Adipocyte (in vitro differentiated cells): ENCODE results near the gene TKT.
A peak's percentile ranks its signal among the peaks of the same experiment; 100 is the strongest.

Source experiments
- DNase-seq: peaks from one replicate; pipeline ENCODE4 v3.0.0-alpha.2; 2015; ENCODE audit warnings: low read depth
- H3K27me3 ChIP-seq: replicated peaks from 2 replicates; pipeline ENCODE4 v1.7.0; 2013; ENCODE audit warnings: mild to moderate bottlenecking, low read length, moderate library complexity; ENCODE audit not compliant: control insufficient read depth, insufficient read depth
- H3K36me3 ChIP-seq: 2 replicates; pipeline ENCODE4 v1.7.0; 2013; ENCODE audit warnings: low read length, mild to moderate bottlenecking, moderate library complexity; ENCODE audit not compliant: control insufficient read depth, insufficient read depth, severe bottlenecking
- H3K4me1 ChIP-seq: 2 replicates; pipeline ENCODE4 v1.7.0; 2013; ENCODE audit warnings: mild to moderate bottlenecking, low read length, moderate library complexity; ENCODE audit not compliant: control insufficient read depth, insufficient read depth
- H3K4me3 ChIP-seq: 2 replicates; pipeline ENCODE4 v1.7.0; 2013; ENCODE audit warnings: mild to moderate bottlenecking, low read length, moderate library complexity
- H3K9ac ChIP-seq: 2 replicates; pipeline ENCODE4 v1.7.0; 2013; ENCODE audit warnings: mild to moderate bottlenecking, low read length, moderate library complexity
- H3K9me3 ChIP-seq: 2 replicates; pipeline ENCODE4 v1.7.0; 2013; ENCODE audit warnings: mild to moderate bottlenecking, low read length, moderate library complexity; ENCODE audit not compliant: control insufficient read depth

The TKT gene

GRCh38 chr3:53192608-53193007, 63.2 kb downstream of the TKT start:
- H3K36me3 ChIP-seq = peaks cover 41% of the 10 kb centered on the region

GRCh38 chr3:53191836-53192480, 63.9 kb downstream of the TKT start:
- Histone ChIP-seq H3K36me3 (peaks cover 48% of the 10 kb centered on the region), H3K27me3 (no peaks in the 10 kb centered on the region), H3K4me3 (no peak overlapping the region), H3K9ac (no peak overlapping the region), H3K9me3 (no peaks in the 10 kb centered on the region), H3K4me1 (peaks cover 19% of the 10 kb centered on the region)
- no peak for DNase-seq

More at GRCh38 chr3:53192608-53193007, 63.2 kb downstream of the TKT start:
- Histone ChIP-seq H3K27me3 (no peaks in the 10 kb centered on the region), H3K4me3 (no peak overlapping the region), H3K9ac (peak overlapping the region; percentile 12), H3K9me3 (no peaks in the 10 kb centered on the region), H3K4me1 (peaks cover 19% of the 10 kb centered on the region)
- no peak for DNase-seq

- DNase-seq = no peak
- Histone ChIP-seq H3K9ac (no peak overlapping the region), H3K4me3 (no peak overlapping the region), H3K4me1 (peaks cover 17% of the 10 kb centered on the region), H3K27me3 (no peaks in the 10 kb centered on the region), H3K9me3 (no peaks in the 10 kb centered on the region), H3K36me3 (peaks cover 59% of the 10 kb centered on the region)
These were observed 65.2 kb downstream of the TKT start for GRCh38 chr3:53190659-53191058.

- H3K9ac ChIP-seq = no peak overlapping the region
- no peaks in the 10 kb centered on the region for H3K27me3 ChIP-seq
- H3K36me3 ChIP-seq = peaks cover 70% of the 10 kb centered on the region
- peaks cover 11% of the 10 kb centered on the region for H3K4me1 ChIP-seq
- no peak overlapping the region for H3K4me3 ChIP-seq
- DNase-seq = no peak
- H3K9me3 ChIP-seq = no peaks in the 10 kb centered on the region
These were observed 66.5 kb downstream of the TKT start for GRCh38 chr3:53189276-53189675.

GRCh38 chr3:53188720-53189119, 67.1 kb downstream of the TKT start:
- Histone ChIP-seq H3K36me3 (peaks cover 71% of the 10 kb centered on the region), H3K9me3 (no peaks in the 10 kb centered on the region), H3K4me3 (no peak overlapping the region), H3K4me1 (peaks cover 6% of the 10 kb centered on the region), H3K9ac (no peak overlapping the region), H3K27me3 (no peaks in the 10 kb centered on the region)
- DNase-seq = no peak

- no peak overlapping the region for H3K4me3 ChIP-seq
- H3K27me3 ChIP-seq = no peaks in the 10 kb centered on the region
- H3K4me1 ChIP-seq = peaks cover 2% of the 10 kb centered on the region
- DNase-seq = no peak
- no peak overlapping the region for H3K9ac ChIP-seq
- peaks cover 76% of the 10 kb centered on the region for H3K36me3 ChIP-seq
- no peaks in the 10 kb centered on the region for H3K9me3 ChIP-seq
These were observed 67.6 kb downstream of the TKT start for GRCh38 chr3:53188136-53188685.

GRCh38 chr3:53187430-53187829, 68.4 kb downstream of the TKT start:
- DNase-seq = no peak
- Histone ChIP-seq H3K27me3 (no peaks in the 10 kb centered on the region), H3K36me3 (peaks cover 84% of the 10 kb centered on the region), H3K9me3 (no peaks in the 10 kb centered on the region), H3K4me3 (no peak overlapping the region), H3K9ac (no peak overlapping the region), H3K4me1 (no peaks in the 10 kb centered on the region)

GRCh38 chr3:53186726-53187125, 69.1 kb downstream of the TKT start:
- DNase-seq = no peak
- H3K27me3 ChIP-seq = no peaks in the 10 kb centered on the region
- H3K4me3 ChIP-seq = no peak overlapping the region
- no peaks in the 10 kb centered on the region for H3K9me3 ChIP-seq
- peaks cover 85% of the 10 kb centered on the region for H3K36me3 ChIP-seq
- H3K9ac ChIP-seq = no peak overlapping the region
- no peaks in the 10 kb centered on the region for H3K4me1 ChIP-seq

GRCh38 chr3:53185761-53186465, 69.9 kb downstream of the TKT start:
- Histone ChIP-seq H3K4me1 (no peaks in the 10 kb centered on the region), H3K27me3 (no peaks in the 10 kb centered on the region), H3K36me3 (peaks cover 87% of the 10 kb centered on the region), H3K9ac (no peak overlapping the region), H3K4me3 (no peak overlapping the region), H3K9me3 (no peaks in the 10 kb centered on the region)
- DNase-seq = no peak

GRCh38 chr3:53184701-53185100, 71.1 kb downstream of the TKT start:
- Histone ChIP-seq H3K27me3 (no peaks in the 10 kb centered on the region), H3K9me3 (no peaks in the 10 kb centered on the region), H3K4me3 (no peak overlapping the region), H3K9ac (no peak overlapping the region), H3K4me1 (no peaks in the 10 kb centered on the region), H3K36me3 (peaks cover 82% of the 10 kb centered on the region)
- DNase-seq = no peak

GRCh38 chr3:53183514-53183913, 72.3 kb downstream of the TKT start:
- no peaks in the 10 kb centered on the region for H3K4me1 ChIP-seq
- H3K9me3 ChIP-seq = no peaks in the 10 kb centered on the region
- no peaks in the 10 kb centered on the region for H3K27me3 ChIP-seq
- H3K9ac ChIP-seq = no peak overlapping the region
- no peak overlapping the region for H3K4me3 ChIP-seq
- H3K36me3 ChIP-seq = peaks cover 82% of the 10 kb centered on the region
- DNase-seq = no peak
